WTC11 (cell line): Measurements from ENCODE around the gene PCGF2.

Experiments
- CREB1 ChIP-seq: sonication (generic); formaldehyde crosslinking; IDR thresholded peaks from 2 replicates; pipeline ENCODE4 v1.8.0; 2023; ENCODE audit warnings: mild to moderate bottlenecking, missing genetic modification reagents
- ETV6 ChIP-seq: sonication (generic); formaldehyde crosslinking; IDR thresholded peaks from 2 replicates; pipeline ENCODE4 v1.8.1; 2022; ENCODE audit warnings: mild to moderate bottlenecking, missing genetic modification reagents
- FOXP1 ChIP-seq: sonication (generic); formaldehyde crosslinking; IDR thresholded peaks from 2 replicates; pipeline ENCODE4 v1.8.0; 2022; ENCODE audit warnings: missing genetic modification reagents, mild to moderate bottlenecking, moderate library complexity, borderline replicate concordance
- NR2C2 ChIP-seq: sonication (generic); formaldehyde crosslinking; IDR thresholded peaks from 2 replicates; pipeline ENCODE4 v1.8.0; 2022; ENCODE audit warnings: mild to moderate bottlenecking, missing genetic modification reagents
- TEAD4 ChIP-seq: sonication (generic); formaldehyde crosslinking; IDR thresholded peaks from 2 replicates; pipeline ENCODE4 v1.8.0; 2022; ENCODE audit warnings: mild to moderate bottlenecking, missing genetic modification reagents
- TF ChIP-seq, protein P1 (sequence below): fragments of 200-600 bp; IDR thresholded peaks from 2 replicates; pipeline ENCODE4 v1.8.0; 2022; ENCODE audit warnings: antibody characterized with exemption
- TF ChIP-seq, protein P2 (sequence below): fragments of 250-450 bp; sonication (Bioruptor Pico); IDR thresholded peaks from 2 replicates; pipeline ENCODE4 v1.9.0; 2021; ENCODE audit warnings: mild to moderate bottlenecking, borderline replicate concordance

DNA sequence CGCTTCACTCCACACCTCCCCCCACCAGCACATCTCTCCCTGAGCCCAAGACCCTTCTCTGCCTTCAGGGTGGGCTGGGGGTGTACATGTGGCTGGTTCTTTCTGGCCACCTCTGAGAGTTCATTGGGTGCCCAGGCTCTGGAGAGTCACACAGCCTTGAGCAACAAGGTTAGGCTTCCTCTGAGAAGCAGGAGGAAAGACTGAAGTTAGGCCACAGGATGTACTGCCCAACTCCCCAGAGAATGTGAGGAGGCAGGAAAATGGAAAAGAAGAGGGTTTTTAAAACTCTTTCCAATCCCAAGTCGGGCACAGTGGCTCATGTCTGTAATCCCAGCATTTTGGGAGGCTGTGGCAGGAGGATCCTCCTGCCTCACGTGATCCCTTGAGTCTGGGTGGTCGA is 7.3 kb downstream of the PCGF2 start:
- TF ChIP-seq ETV6 (CRISPR knock-in tag) (no peak), TEAD4 (no peak), NR2C2 (CRISPR knock-in tag) (no peak), CREB1 (CRISPR knock-in tag) (no peak), FOXP1 (CRISPR knock-in tag) (no peak)
- TF ChIP-seq, protein P1, sequence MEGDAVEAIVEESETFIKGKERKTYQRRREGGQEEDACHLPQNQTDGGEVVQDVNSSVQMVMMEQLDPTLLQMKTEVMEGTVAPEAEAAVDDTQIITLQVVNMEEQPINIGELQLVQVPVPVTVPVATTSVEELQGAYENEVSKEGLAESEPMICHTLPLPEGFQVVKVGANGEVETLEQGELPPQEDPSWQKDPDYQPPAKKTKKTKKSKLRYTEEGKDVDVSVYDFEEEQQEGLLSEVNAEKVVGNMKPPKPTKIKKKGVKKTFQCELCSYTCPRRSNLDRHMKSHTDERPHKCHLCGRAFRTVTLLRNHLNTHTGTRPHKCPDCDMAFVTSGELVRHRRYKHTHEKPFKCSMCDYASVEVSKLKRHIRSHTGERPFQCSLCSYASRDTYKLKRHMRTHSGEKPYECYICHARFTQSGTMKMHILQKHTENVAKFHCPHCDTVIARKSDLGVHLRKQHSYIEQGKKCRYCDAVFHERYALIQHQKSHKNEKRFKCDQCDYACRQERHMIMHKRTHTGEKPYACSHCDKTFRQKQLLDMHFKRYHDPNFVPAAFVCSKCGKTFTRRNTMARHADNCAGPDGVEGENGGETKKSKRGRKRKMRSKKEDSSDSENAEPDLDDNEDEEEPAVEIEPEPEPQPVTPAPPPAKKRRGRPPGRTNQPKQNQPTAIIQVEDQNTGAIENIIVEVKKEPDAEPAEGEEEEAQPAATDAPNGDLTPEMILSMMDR, result no peak
- TF ChIP-seq, protein P2, sequence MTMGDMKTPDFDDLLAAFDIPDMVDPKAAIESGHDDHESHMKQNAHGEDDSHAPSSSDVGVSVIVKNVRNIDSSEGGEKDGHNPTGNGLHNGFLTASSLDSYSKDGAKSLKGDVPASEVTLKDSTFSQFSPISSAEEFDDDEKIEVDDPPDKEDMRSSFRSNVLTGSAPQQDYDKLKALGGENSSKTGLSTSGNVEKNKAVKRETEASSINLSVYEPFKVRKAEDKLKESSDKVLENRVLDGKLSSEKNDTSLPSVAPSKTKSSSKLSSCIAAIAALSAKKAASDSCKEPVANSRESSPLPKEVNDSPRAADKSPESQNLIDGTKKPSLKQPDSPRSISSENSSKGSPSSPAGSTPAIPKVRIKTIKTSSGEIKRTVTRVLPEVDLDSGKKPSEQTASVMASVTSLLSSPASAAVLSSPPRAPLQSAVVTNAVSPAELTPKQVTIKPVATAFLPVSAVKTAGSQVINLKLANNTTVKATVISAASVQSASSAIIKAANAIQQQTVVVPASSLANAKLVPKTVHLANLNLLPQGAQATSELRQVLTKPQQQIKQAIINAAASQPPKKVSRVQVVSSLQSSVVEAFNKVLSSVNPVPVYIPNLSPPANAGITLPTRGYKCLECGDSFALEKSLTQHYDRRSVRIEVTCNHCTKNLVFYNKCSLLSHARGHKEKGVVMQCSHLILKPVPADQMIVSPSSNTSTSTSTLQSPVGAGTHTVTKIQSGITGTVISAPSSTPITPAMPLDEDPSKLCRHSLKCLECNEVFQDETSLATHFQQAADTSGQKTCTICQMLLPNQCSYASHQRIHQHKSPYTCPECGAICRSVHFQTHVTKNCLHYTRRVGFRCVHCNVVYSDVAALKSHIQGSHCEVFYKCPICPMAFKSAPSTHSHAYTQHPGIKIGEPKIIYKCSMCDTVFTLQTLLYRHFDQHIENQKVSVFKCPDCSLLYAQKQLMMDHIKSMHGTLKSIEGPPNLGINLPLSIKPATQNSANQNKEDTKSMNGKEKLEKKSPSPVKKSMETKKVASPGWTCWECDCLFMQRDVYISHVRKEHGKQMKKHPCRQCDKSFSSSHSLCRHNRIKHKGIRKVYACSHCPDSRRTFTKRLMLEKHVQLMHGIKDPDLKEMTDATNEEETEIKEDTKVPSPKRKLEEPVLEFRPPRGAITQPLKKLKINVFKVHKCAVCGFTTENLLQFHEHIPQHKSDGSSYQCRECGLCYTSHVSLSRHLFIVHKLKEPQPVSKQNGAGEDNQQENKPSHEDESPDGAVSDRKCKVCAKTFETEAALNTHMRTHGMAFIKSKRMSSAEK (CRISPR knock-in tag), result no peak
